GM19351 (cell line): Measurements from ENCODE around the gene PLEKHG3.
"Not testable (repeated sequence)": the region's sequence is repeated elsewhere in the genome, so short reads cannot be mapped to it uniquely, and the experiment has no call there.

Experiments
- ATAC-seq: cut with Tn5 transposase; IDR thresholded peaks from one replicate; pipeline ENCODE4 v1.9.1; 2021; ENCODE audit warnings: mild to moderate bottlenecking, moderate library complexity; ENCODE audit not compliant: unreplicated experiment

PLEKHG3 gene

GRCh38 chr14:64686282-64686615, 18.0 kb upstream of the PLEKHG3 start:
- no peak for ATAC-seq

- no peak for ATAC-seq
Observed at GRCh38 chr14:64688031-64688430, 16.2 kb upstream of the PLEKHG3 start.

- ATAC-seq = no peak
Observed at GRCh38 chr14:64688811-64689281, 15.4 kb upstream of the PLEKHG3 start.

GRCh38 chr14:64689289-64689688, 14.9 kb upstream of the PLEKHG3 start:
- no peak for ATAC-seq

GRCh38 chr14:64690607-64691006, 13.6 kb upstream of the PLEKHG3 start:
- ATAC-seq = not testable (repeated sequence)

- no peak for ATAC-seq
Observed at GRCh38 chr14:64691376-64691775, 12.8 kb upstream of the PLEKHG3 start.

- ATAC-seq = no peak
Observed at GRCh38 chr14:64692189-64692985, 11.8 kb upstream of the PLEKHG3 start.

- ATAC-seq = no peak
Observed at GRCh38 chr14:64692986-64693809, 11.0 kb upstream of the PLEKHG3 start.

- ATAC-seq = no peak
Observed at GRCh38 chr14:64693810-64694165, 10.4 kb upstream of the PLEKHG3 start.

- ATAC-seq = no peak
Observed at GRCh38 chr14:64695071-64695470, 9.2 kb upstream of the PLEKHG3 start.

GRCh38 chr14:64696355-64696857, 7.8 kb upstream of the PLEKHG3 start:
- ATAC-seq = no peak

- ATAC-seq = no peak
Observed at GRCh38 chr14:64698903-64699302, 5.3 kb upstream of the PLEKHG3 start.

GRCh38 chr14:64700290-64700689, 3.9 kb upstream of the PLEKHG3 start:
- no peak for ATAC-seq

GRCh38 chr14:64700894-64701293, 3.3 kb upstream of the PLEKHG3 start:
- ATAC-seq = no peak

- no peak for ATAC-seq
Observed at GRCh38 chr14:64701660-64702059, 2.6 kb upstream of the PLEKHG3 start.

GRCh38 chr14:64702493-64703394, 1.5 kb upstream of the PLEKHG3 start:
- ATAC-seq = no peak

- no peak for ATAC-seq
Observed at GRCh38 chr14:64703395-64704142, 655 bp upstream of the PLEKHG3 start.

GRCh38 chr14:64704743-64705380, 638 bp downstream of the PLEKHG3 start:
- no peak for ATAC-seq

GRCh38 chr14:64705381-64706118, 1.3 kb downstream of the PLEKHG3 start:
- no peak for ATAC-seq
